Ectodermal cell (in vitro differentiated cells): Measurements from ENCODE around the gene KAT7.
"Not testable (repeated sequence)": the region's sequence is repeated elsewhere in the genome, so short reads cannot be mapped to it uniquely, and the experiment has no call there.

Experiments used
- H3K27ac ChIP-seq: 2 replicates; pipeline ENCODE4 v1.7.0; 2013; ENCODE audit warnings: mild to moderate bottlenecking, low read depth, low read length; ENCODE audit not compliant: insufficient read depth, poor library complexity, severe bottlenecking
- H3K27me3 ChIP-seq: 2 replicates; pipeline ENCODE4 v1.7.0; 2013; ENCODE audit warnings: mild to moderate bottlenecking, low read length; ENCODE audit not compliant: insufficient read depth, control insufficient read depth, poor library complexity, severe bottlenecking
- H3K36me3 ChIP-seq: one replicate; pipeline ENCODE4 v1.7.0; 2013; ENCODE audit warnings: low read length; ENCODE audit not compliant: control insufficient read depth, insufficient read depth
- H3K4me1 ChIP-seq: one replicate; pipeline ENCODE4 v1.7.0; 2013; ENCODE audit warnings: low read length; ENCODE audit not compliant: control insufficient read depth, insufficient read depth
- H3K4me3 ChIP-seq: 2 replicates; pipeline ENCODE4 v1.7.0; 2013; ENCODE audit warnings: low read depth, low read length, control low read depth; ENCODE audit not compliant: insufficient read depth
- H3K9me3 ChIP-seq: 2 replicates; pipeline ENCODE4 v1.7.0; 2013; ENCODE audit warnings: mild to moderate bottlenecking, low read length, moderate library complexity; ENCODE audit not compliant: control insufficient read depth
- WGBS, 2 experiments: methylation state at CpG; one replicate each; pipeline ENCODE4 v1.1.7; 2013; ENCODE audit warnings: missing lambda C conversion rate in 2 of 2; 5-methylcytosine and 5-hydroxymethylcytosine counted together

KAT7 gene

DNA sequence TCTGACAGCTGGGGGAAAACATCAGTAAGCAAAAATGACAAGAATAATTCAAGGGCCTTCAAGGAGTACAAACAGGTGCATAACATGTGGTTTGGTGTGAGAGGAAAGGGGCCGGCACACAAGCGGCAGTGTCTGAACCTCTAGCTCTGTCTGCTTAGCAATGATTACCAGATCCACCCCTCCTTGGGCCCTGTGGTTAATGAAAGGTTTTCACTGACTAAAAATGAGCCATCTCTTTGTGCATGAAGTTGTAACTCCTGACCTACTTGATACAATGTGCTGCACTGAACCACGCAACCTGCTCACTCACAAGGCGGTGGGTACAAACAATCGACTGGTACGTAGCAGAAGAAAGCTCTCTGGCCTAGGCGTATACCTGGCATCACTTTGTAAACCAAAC is 39.7 kb upstream of the KAT7 start:
- Histone ChIP-seq H3K27me3 (no peaks in the 10 kb centered on the region), H3K9me3 (no peaks in the 10 kb centered on the region), H3K4me1 (no peaks in the 10 kb centered on the region), H3K36me3 (no peaks in the 10 kb centered on the region), H3K27ac (no peak overlapping the region), H3K4me3 (no peak overlapping the region)
- 97 to 98% methylated on average over 7 of the region's 7 CpGs for WGBS, 2 experiments

GRCh38 chr17:49749730-49750129 is 38.8 kb upstream of the KAT7 start:
- Histone ChIP-seq H3K9me3 (no peaks in the 10 kb centered on the region), H3K4me3 (no peak overlapping the region), H3K27me3 (no peaks in the 10 kb centered on the region), H3K36me3 (no peaks in the 10 kb centered on the region), H3K27ac (no peak overlapping the region), H3K4me1 (no peaks in the 10 kb centered on the region)
- 94 to 97% methylated on average over 3 of the region's 3 CpGs for WGBS, 2 experiments

DNA sequence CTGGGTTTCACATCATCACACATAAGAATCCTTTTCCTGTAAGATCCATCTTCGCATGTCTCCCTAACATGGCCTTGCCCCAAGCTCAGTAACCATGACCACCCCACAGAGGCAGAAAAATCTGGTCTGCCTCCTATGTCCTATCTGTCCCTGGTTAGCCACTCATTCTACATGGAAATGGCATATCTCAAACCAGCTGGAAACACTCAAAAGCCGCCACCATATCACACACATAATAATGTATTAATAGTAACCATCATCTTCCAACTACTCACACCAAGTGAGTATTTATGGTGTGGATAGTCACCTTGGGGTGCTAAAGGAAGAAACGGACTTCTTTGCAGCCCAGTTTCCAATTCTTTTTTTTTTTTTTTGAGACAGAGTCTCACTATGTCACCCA is 36.0 kb upstream of the KAT7 start:
- 93% methylated on average over 3 of the region's 3 CpGs for WGBS, 2 experiments
- H3K36me3 ChIP-seq = no peaks in the 10 kb centered on the region
- H3K9me3 ChIP-seq = no peaks in the 10 kb centered on the region
- H3K4me3 ChIP-seq = no peak overlapping the region
- no peak overlapping the region for H3K27ac ChIP-seq
- H3K4me1 ChIP-seq = peaks cover 11% of the 10 kb centered on the region
- no peaks in the 10 kb centered on the region for H3K27me3 ChIP-seq

- Histone ChIP-seq H3K27me3 (no peaks in the 10 kb centered on the region), H3K36me3 (no peaks in the 10 kb centered on the region), H3K9me3 (no peaks in the 10 kb centered on the region), H3K27ac (no peak overlapping the region), H3K4me3 (no peak overlapping the region), H3K4me1 (peaks cover 16% of the 10 kb centered on the region)
- WGBS, 2 experiments = 93 to 95% methylated on average over 8 of the region's 8 CpGs
These were observed 34.5 kb upstream of the KAT7 start for GRCh38 chr17:49753959-49754391.

DNA sequence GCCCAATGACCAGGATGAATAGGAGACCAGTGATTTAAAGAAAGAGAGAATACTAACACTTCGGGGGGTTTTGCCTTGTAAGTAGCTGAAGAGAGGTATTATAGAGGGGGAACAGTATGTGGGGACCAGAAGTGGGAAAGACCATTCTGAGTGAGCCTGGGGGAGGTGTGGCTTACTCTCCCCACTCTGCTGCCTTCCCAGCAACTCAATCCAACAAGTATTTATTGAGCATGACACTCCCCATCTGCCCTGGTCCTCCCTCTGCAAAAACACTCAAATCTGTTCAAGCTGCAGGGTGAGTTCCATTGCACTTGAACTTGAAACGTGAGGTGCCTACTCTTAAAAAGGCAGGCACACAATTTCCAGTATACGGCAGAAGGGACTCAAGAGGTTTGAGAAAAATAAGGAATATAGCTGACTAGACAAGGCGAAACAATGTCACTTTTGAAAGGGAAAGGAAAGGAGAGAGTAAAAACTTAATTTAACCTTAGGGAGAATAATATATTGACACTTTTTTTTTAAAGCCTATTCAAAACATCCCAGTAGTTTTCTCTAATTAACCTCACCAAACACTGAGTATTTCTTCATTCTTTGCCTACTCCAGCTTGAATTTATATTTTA is 32.7 kb upstream of the KAT7 start:
- Histone ChIP-seq H3K27ac (no peak overlapping the region), H3K36me3 (no peaks in the 10 kb centered on the region), H3K9me3 (no peaks in the 10 kb centered on the region), H3K27me3 (no peaks in the 10 kb centered on the region), H3K4me3 (no peak overlapping the region), H3K4me1 (peaks cover 19% of the 10 kb centered on the region)
- 85 to 90% methylated on average over 4 of the region's 4 CpGs for WGBS, 2 experiments

DNA sequence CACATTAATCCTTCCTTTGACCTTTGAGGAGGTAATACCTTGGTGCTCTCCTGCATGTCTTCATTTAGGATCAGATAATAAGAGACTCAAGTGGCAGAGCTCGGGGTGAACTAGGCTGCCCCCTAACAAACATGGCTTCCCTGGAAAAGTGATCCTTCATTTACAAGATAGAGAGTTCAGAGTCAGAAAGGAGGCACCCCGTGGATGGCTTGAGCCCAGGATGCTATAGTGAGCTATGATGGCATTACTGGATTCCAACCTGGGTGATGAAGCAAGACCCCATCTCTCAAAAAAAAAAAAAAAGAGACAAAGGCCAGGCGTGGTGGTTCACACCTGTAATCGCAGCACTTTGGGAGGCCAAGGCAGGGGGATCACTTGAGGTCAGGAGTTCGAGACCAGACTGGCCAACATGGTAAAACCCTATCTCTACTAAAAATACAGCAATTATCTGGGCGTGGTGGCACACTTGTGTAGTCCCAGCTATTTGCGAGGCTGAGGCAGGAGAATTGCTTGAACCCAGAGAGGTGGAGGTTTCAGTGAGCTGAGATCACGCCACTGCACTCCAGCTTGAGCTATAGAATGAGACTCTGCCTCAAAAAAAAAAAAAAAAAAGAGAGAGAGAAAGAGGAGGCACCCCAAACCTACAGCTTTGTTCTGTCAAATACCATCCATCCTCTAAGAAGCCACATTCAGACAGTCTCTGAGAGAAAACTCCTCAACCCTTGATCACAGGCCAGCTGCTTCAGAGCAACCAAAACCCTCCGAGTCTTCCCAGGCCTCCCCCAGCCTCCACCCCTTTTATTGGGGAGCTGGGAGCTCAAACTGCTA is 31.9 kb upstream of the KAT7 start:
- Histone ChIP-seq H3K4me1 (peaks cover 19% of the 10 kb centered on the region), H3K27me3 (no peaks in the 10 kb centered on the region), H3K9me3 (no peaks in the 10 kb centered on the region), H3K27ac (no peak overlapping the region), H3K4me3 (no peak overlapping the region), H3K36me3 (no peaks in the 10 kb centered on the region)
- WGBS, 2 experiments = 86 to 89% methylated on average over 9 of the region's 9 CpGs

GRCh38 chr17:49757151-49757777 is 31.2 kb upstream of the KAT7 start:
- peaks cover 19% of the 10 kb centered on the region for H3K4me1 ChIP-seq
- no peak overlapping the region for H3K4me3 ChIP-seq
- 47 to 67% methylated on average over 6 of the region's 6 CpGs for WGBS, 2 experiments
- H3K27ac ChIP-seq = no peak overlapping the region
- no peaks in the 10 kb centered on the region for H3K27me3 ChIP-seq
- no peaks in the 10 kb centered on the region for H3K9me3 ChIP-seq
- H3K36me3 ChIP-seq = no peaks in the 10 kb centered on the region

- not testable (repeated sequence) for H3K27ac ChIP-seq, H3K9me3 ChIP-seq, H3K36me3 ChIP-seq, H3K27me3 ChIP-seq, H3K4me3 ChIP-seq
- H3K4me1 ChIP-seq = peaks cover 22% of the 10 kb centered on the region
- 93 to 96% methylated on average over 5 of the region's 8 CpGs for WGBS, 2 experiments
These were observed 29.9 kb upstream of the KAT7 start for GRCh38 chr17:49758464-49759010.

DNA sequence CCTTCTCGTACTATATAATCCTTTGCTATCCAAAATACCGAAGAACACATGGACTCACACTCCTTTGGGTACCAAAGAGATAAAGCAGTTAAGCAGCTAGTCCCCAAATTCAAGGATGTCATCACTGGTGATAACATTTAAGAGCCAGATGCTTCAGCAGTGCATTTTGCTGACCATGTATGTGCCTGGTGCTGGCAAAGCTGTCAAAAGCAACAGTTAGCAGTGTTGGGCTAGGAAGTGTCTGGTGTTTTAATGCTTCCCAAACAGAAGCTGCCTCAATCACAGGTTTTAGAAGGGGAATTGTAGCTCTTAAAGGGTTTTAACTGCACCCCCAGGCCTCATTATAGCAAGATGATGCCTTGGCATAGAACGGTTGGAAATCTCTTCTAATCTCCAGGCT is 29.3 kb upstream of the KAT7 start:
- 92 to 93% methylated on average over 3 of the region's 3 CpGs for WGBS, 2 experiments
- H3K9me3 ChIP-seq = no peaks in the 10 kb centered on the region
- H3K27me3 ChIP-seq = no peaks in the 10 kb centered on the region
- H3K4me3 ChIP-seq = no peak overlapping the region
- H3K27ac ChIP-seq = no peak overlapping the region
- H3K36me3 ChIP-seq = no peaks in the 10 kb centered on the region
- peaks cover 22% of the 10 kb centered on the region for H3K4me1 ChIP-seq

GRCh38 chr17:49760296-49760695 is 28.2 kb upstream of the KAT7 start:
- WGBS, 2 experiments = 80 to 100% methylated on average over 1 of the region's 1 CpG
- Histone ChIP-seq H3K27me3 (no peaks in the 10 kb centered on the region), H3K9me3 (no peaks in the 10 kb centered on the region)

More at GRCh38 chr17:49760296-49760695, 28.2 kb upstream of the KAT7 start:
- Histone ChIP-seq H3K27ac (no peak overlapping the region), H3K4me1 (peaks cover 22% of the 10 kb centered on the region), H3K36me3 (no peaks in the 10 kb centered on the region), H3K4me3 (no peak overlapping the region)
